ENCODE measurements around the gene CA9.

Gene CA9

DNA sequence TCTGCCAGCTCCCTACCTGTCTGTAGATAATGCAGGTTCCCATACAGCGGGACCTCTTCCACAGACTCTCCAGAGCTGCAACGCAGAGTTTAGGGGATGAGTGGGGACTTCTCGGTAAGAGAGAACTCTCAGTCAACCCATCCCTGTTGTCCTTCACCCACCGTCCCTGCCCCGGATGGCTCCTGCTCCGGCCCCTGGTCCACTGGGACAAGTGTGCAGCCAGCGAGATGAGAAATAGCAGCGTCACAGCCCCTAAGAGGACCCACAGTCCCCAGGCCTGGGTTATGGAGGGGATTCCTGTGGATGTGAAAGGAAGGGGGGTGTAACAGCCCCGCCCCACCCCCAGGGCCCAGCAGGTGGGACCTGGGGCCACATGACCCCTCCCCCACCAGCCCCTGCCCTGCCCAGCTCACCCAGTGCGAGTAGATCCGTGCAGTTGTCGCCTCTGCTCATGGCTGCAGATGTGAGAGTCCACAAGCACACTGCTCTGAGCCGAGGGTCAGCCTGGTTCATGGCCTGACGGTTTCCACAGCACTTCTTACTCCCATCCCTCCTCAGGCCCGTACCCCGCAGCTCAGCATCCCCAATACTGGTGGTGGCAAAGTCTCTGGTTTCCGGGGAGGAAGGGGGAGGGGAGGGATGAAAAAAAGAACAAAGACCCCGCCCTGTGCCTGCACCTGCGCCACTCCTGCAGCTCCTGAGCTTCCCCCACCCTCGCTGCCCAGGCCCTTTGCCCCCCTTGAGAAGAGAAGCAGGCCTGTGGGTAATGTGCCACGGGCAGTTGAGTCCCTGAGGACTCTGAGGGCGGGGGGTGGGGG lies 23.2 kb upstream of the CA9 start, which contains the start of gene SIT1:
TSS of gene SIT1 (minus strand) at position 591 of the 818 bp plus-strand sequence. CDS start at position 513, 78 bp downstream.
- TF ChIP-seq ZBTB7A (IDR thresholded peaks at IDR 0.05; ENCODE audit: low read depth), result no peak
- no peak for TF ChIP-seq TCF12 (IDR thresholded peaks at IDR 0.05; ENCODE audit: low read depth)
- TF ChIP-seq YY1 (IDR thresholded peaks at IDR 0.05; ENCODE audit: low read depth), result no peak
- TF ChIP-seq CREB1 (IDR thresholded peaks at IDR 0.05; ENCODE audit: low read depth), result no peak
- TF ChIP-seq CEBPB (IDR thresholded peaks at IDR 0.05), result no peak
- TF ChIP-seq TEAD4 (IDR thresholded peaks at IDR 0.05), result no peak
- TF ChIP-seq EGR1 (IDR thresholded peaks at IDR 0.05), result no peak
- TF ChIP-seq NFIC (IDR thresholded peaks at IDR 0.05), result no peak
- no peak for TF ChIP-seq REST (IDR thresholded peaks at IDR 0.05; ENCODE audit: low read depth)
- no peak for TF ChIP-seq EP300 (IDR thresholded peaks at IDR 0.05; ENCODE audit: borderline replicate concordance)
- TF ChIP-seq TAF1 (IDR thresholded peaks at IDR 0.05; ENCODE audit: low read depth), result no peak
- TF ChIP-seq MAX (IDR thresholded peaks at IDR 0.05), result no peak
- TF ChIP-seq RAD21 (IDR thresholded peaks at IDR 0.05; ENCODE audit: low read depth), result no peak
- TF ChIP-seq, protein P1, sequence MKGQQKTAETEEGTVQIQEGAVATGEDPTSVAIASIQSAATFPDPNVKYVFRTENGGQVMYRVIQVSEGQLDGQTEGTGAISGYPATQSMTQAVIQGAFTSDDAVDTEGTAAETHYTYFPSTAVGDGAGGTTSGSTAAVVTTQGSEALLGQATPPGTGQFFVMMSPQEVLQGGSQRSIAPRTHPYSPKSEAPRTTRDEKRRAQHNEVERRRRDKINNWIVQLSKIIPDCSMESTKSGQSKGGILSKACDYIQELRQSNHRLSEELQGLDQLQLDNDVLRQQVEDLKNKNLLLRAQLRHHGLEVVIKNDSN (IDR thresholded peaks at IDR 0.05), result no peak
- no peak for TF ChIP-seq FOXM1 (IDR thresholded peaks at IDR 0.05; ENCODE audit: borderline replicate concordance, low read depth)

- TF ChIP-seq TEAD4 (IDR thresholded peaks at IDR 0.05), result no peak
- no peak for TF ChIP-seq RAD21 (IDR thresholded peaks at IDR 0.05; ENCODE audit: low read depth)
- no peak for TF ChIP-seq FOXM1 (IDR thresholded peaks at IDR 0.05; ENCODE audit: borderline replicate concordance, low read depth)
- no peak for TF ChIP-seq ZBTB7A (IDR thresholded peaks at IDR 0.05; ENCODE audit: low read depth)
- no peak for TF ChIP-seq CREB1 (IDR thresholded peaks at IDR 0.05; ENCODE audit: low read depth)
- no peak for TF ChIP-seq MAX (IDR thresholded peaks at IDR 0.05)
- TF ChIP-seq EP300 (IDR thresholded peaks at IDR 0.05; ENCODE audit: borderline replicate concordance), result no peak
Measured at GRCh38 chr9:35651956-35652828, 21.5 kb upstream of the CA9 start.

DNA sequence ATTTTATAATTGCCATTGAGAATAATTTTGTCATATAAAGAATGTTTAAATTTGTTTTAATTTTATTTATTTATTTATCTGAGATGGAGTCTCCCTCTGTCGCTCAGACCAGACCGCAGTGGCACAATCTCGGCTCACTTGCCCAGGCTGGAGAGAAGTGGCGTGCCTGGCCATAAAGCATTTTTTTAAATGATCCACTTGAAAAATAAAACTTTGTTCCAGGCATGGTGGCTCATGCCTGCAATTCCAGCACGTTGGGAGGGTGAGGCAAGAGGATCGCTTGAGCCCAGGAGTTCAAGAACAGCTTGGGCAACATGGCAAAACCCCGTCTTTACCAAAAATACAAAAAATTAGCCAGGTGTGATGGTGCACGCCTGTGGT lies 20.9 kb upstream of the CA9 start:
- TF ChIP-seq EP300 (IDR thresholded peaks at IDR 0.05; ENCODE audit: borderline replicate concordance) (no peak), FOXM1 (IDR thresholded peaks at IDR 0.05; ENCODE audit: borderline replicate concordance, low read depth) (no peak), ZBTB7A (IDR thresholded peaks at IDR 0.05; ENCODE audit: low read depth) (no peak), CEBPB (IDR thresholded peaks at IDR 0.05) (no peak), TAF1 (IDR thresholded peaks at IDR 0.05; ENCODE audit: low read depth) (no peak), YY1 (IDR thresholded peaks at IDR 0.05; ENCODE audit: low read depth) (no peak), MAX (IDR thresholded peaks at IDR 0.05) (no peak), TCF12 (IDR thresholded peaks at IDR 0.05; ENCODE audit: low read depth) (no peak), EGR1 (IDR thresholded peaks at IDR 0.05) (no peak), RAD21 (IDR thresholded peaks at IDR 0.05; ENCODE audit: low read depth) (no peak)
- TF ChIP-seq, protein P1 (IDR thresholded peaks at IDR 0.05), result no peak

- TF ChIP-seq ZBTB7A (IDR thresholded peaks at IDR 0.05; ENCODE audit: low read depth), result no peak
- TF ChIP-seq TAF1 (IDR thresholded peaks at IDR 0.05; ENCODE audit: low read depth), result no peak
- TF ChIP-seq TEAD4 (IDR thresholded peaks at IDR 0.05), result no peak
- no peak for TF ChIP-seq CREB1 (IDR thresholded peaks at IDR 0.05; ENCODE audit: low read depth)
Measured at GRCh38 chr9:35653611-35654010, 20.1 kb upstream of the CA9 start.

GRCh38 chr9:35656348-35656747 lies 17.4 kb upstream of the CA9 start:
- TF ChIP-seq NFIC (IDR thresholded peaks at IDR 0.05) (no peak), CREB1 (IDR thresholded peaks at IDR 0.05; ENCODE audit: low read depth) (no peak), REST (IDR thresholded peaks at IDR 0.05; ENCODE audit: low read depth) (no peak), EP300 (IDR thresholded peaks at IDR 0.05; ENCODE audit: borderline replicate concordance) (no peak), RAD21 (IDR thresholded peaks at IDR 0.05; ENCODE audit: low read depth) (no peak), EGR1 (IDR thresholded peaks at IDR 0.05) (no peak), CEBPB (IDR thresholded peaks at IDR 0.05) (no peak), TCF12 (IDR thresholded peaks at IDR 0.05; ENCODE audit: low read depth) (no peak), ZBTB7A (IDR thresholded peaks at IDR 0.05; ENCODE audit: low read depth) (no peak), YY1 (IDR thresholded peaks at IDR 0.05; ENCODE audit: low read depth) (no peak), MAX (IDR thresholded peaks at IDR 0.05) (no peak), FOXM1 (IDR thresholded peaks at IDR 0.05; ENCODE audit: borderline replicate concordance, low read depth) (no peak), TAF1 (IDR thresholded peaks at IDR 0.05; ENCODE audit: low read depth) (no peak), TEAD4 (IDR thresholded peaks at IDR 0.05) (no peak)
- TF ChIP-seq, protein P1 (IDR thresholded peaks at IDR 0.05), result no peak
